NCI-H748 (cell line): Measurements from ENCODE around the gene PROC.
"Not testable (repeated sequence)": the region's sequence is repeated elsewhere in the genome, so short reads cannot be mapped to it uniquely, and the experiment has no call there.

Experiments
- DNase-seq: peaks from one replicate; lab custom pipeline; 2025; ENCODE audit not compliant: unreplicated experiment; lab: John Stamatoyannopoulos, UW

PROC gene

DNA sequence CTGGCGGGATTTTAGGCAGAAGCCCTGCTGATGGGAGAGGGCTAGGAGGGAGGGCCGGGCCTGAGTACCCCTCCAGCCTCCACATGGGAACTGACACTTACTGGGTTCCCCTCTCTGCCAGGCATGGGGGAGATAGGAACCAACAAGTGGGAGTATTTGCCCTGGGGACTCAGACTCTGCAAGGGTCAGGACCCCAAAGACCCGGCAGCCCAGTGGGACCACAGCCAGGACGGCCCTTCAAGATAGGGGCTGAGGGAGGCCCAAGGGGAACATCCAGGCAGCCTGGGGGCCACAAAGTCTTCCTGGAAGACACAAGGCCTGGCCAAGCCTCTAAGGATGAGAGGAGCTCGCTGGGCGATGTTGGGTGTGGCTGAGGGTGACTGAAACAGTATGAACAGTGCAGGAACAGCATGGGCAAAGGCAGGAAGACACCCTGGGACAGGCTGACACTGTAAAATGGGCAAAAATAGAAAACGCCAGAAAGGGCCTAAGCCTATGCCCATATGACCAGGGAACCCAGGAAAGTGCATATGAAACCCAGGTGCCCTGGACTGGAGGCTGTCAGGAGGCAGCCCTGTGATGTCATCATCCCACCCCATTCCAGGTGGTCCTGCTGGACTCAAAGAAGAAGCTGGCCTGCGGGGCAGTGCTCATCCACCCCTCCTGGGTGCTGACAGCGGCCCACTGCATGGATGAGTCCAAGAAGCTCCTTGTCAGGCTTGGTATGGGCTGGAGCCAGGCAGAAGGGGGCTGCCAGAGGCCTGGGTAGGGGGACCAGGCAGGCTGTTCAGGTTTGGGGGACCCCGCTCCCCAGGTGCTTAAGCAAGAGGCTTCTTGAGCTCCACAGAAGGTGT lies 8.5 kb downstream of the PROC start:
- no peak for DNase-seq

DNA sequence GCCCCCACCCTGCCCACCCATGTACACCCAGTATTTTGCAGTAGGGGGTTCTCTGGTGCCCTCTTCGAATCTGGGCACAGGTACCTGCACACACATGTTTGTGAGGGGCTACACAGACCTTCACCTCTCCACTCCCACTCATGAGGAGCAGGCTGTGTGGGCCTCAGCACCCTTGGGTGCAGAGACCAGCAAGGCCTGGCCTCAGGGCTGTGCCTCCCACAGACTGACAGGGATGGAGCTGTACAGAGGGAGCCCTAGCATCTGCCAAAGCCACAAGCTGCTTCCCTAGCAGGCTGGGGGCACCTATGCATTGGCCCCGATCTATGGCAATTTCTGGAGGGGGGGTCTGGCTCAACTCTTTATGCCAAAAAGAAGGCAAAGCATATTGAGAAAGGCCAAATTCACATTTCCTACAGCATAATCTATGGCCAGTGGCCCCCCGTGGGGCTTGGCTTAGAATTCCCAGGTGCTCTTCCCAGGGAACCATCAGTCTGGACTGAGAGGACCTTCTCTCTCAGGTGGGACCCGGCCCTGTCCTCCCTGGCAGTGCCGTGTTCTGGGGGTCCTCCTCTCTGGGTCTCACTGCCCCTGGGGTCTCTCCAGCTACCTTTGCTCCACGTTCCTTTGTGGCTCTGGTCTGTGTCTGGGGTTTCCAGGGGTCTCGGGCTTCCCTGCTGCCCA lies 9.3 kb downstream of the PROC start:
- DNase-seq, result no peak

DNA sequence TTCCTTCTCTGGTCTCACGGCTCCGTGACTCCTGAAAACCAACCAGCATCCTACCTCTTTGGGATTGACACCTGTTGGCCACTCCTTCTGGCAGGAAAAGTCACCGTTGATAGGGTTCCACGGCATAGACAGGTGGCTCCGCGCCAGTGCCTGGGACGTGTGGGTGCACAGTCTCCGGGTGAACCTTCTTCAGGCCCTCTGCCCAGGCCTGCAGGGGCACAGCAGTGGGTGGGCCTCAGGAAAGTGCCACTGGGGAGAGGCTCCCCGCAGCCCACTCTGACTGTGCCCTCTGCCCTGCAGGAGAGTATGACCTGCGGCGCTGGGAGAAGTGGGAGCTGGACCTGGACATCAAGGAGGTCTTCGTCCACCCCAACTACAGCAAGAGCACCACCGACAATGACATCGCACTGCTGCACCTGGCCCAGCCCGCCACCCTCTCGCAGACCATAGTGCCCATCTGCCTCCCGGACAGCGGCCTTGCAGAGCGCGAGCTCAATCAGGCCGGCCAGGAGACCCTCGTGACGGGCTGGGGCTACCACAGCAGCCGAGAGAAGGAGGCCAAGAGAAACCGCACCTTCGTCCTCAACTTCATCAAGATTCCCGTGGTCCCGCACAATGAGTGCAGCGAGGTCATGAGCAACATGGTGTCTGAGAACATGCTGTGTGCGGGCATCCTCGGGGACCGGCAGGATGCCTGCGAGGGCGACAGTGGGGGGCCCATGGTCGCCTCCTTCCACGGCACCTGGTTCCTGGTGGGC lies 10.0 kb downstream of the PROC start:
- no peak for DNase-seq

DNA sequence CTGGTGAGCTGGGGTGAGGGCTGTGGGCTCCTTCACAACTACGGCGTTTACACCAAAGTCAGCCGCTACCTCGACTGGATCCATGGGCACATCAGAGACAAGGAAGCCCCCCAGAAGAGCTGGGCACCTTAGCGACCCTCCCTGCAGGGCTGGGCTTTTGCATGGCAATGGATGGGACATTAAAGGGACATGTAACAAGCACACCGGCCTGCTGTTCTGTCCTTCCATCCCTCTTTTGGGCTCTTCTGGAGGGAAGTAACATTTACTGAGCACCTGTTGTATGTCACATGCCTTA lies 10.5 kb downstream of the PROC start:
- no peak for DNase-seq

DNA sequence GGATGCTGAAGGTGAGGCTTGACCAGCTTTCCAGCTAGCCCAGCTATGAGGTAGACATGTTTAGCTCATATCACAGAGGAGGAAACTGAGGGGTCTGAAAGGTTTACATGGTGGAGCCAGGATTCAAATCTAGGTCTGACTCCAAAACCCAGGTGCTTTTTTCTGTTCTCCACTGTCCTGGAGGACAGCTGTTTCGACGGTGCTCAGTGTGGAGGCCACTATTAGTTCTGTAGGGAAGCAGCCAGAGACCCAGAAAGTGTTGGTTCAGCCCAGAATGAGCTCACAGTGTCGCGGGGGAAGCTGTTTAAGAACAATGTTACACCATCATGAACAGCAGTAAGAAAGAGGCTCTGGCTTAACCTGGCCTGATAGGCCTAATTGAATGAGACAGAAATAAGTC lies 11.1 kb downstream of the PROC start:
- no peak for DNase-seq

DNA sequence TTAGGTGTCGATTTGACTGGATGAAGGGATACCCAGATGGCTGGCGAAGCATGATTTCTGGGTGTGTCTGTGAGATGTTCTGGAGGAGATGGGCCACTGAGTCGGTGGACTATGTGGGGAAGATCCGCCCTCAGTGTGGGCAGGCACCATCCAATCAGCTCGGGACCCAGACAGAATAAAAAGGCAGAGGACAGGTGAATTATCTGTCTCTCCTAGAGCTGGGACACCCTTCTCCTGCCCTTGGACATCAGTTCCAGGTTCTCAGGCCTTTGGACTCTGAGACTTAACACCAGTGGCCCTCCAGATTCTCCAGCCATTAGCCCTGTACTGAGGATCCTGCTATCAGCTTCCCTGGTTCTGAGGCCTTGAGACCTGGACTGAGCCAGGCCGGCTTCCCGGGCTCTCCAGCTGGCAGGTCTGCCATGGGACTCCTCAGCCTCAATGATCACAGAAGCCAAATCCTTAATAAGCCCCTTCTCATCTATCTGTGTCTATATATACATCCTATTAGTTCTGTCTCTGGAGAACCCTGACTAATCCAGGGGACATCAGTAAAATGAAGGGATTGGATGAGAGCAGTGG lies 11.7 kb downstream of the PROC start:
- no peak for DNase-seq

DNA sequence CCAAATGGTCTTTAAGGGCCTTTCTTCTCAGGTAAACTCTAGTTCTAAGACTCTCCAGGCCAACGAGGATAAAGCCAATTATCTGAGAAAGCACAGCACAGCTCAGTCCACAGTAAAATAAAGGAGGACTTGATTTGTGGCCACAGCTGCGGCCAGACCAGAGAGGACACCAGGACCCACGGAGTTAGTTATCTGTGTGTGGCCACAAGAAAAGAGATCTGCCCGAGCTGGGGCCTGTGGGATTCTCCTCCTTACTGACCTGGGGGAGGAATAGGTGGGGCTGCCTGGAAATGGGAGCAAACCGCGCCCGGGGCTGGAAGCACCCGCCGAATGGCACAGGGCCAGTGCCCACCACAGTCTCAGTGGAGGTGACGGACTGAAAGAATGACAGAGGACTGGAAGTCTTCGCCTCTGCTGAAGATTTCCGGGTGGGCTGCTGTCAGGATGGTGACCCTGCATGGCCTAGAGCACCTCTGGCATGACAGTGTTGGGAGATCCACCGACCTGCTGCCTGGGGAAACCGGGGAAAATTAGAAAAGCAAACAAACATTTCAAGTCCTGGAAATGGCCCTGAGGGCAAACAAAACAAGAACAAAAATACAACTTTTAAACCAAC lies 13.3 kb downstream of the PROC start:
- DNase-seq, result no peak

DNA sequence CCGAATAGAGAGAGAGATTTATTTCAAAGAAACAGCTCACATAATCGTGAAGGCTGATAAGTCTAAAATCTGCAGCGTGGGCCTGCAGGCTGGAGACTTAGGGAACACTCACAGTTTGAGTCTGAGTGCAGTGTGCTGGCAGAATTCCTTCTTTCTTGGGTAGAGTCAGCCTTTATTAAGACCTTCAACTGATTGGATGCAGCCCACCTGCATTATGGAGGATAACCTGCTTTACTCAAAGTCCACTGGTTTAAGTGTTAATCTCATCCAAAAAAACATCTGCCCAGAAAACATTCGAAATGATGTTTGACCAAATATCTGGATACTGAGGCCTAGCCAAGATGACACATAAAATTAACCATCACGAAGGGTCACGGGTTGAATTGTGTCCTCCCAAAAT lies 16.3 kb downstream of the PROC start:
- no peak for DNase-seq

DNA sequence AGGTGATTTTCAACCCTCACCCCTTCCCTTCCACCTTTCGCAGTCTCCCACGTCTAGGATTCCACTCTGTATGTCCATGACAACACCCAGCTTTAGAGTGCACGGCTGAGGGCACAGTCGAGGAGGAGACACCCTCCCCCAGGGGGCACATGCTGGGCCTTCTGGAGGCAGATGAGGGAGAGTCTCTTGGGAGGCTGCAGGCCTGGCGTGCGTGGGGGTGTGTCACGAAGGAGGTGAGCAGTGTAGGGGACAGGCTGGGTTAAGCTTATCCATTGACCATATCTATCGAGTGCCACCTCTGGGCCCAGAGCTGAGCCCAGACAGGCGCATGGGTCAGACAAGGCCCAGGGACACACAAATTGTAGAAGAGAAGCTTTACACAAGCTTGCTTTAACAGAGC lies 18.8 kb downstream of the PROC start:
- no peak for DNase-seq

DNA sequence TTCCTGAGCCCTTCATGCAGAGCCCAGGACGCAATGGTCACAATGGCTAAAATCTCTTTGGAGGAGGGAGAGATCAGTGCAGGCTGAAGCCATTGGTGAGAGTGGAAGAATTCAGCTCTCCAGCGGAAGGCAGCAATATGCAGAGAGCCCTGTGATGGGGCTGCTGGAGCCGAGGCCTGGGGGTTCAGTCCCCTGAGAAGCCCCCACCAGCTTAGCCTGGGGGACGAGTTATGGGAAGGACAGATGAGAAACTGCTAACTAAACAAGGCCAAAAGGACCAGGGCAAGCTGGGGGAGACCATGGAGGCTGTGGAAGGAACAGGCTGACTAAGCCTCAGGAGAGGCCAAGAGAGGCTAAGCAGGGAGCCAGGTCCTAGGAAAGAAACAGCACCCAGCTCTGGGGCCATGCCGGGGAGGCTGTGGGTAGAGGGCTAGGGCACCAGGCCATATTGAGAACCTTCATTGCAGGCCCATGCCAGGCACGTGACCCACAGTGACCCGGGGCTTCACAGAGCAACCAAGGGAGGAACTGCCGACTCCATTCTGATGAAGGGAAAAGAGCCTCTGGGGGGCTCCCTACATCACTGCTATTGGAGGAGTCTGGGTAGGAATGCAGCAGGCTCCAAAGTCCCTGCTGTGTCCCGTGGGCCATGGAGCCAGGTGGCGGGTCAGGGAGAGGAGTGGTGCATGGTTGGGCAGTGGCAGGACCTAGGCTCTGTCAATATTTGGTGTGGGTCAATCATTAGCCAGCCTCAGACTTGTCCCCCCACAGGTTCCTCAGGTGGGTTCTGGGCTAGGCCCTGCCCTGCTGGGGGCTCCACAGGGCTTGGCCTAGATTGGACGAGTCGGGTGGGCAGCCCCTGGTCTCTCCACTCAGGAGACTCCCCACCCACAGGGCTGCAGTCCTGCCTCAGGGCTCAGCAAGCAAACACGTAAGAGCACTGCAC lies 19.8 kb downstream of the PROC start:
- DNase-seq, result no peak

DNA sequence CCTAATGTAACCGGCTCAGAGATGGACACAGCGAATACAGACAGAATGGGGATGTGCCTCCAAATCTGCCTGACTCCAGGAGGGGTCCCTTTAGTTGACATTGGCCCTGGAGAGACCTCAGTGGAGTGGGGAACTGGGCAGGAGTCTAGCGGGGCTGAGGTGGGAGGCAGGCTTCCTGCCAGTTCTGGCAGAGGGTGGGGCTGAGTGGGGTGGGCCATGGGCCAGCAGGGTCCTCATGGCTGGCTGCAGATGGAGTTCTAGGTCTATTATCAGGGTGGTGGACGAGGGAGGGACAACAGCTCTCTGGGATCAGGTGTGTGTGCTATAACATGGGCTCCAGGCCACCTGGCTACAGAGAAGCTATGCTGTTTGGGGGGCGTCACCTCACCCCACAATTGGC lies 21.1 kb downstream of the PROC start:
- DNase-seq, result no peak

DNA sequence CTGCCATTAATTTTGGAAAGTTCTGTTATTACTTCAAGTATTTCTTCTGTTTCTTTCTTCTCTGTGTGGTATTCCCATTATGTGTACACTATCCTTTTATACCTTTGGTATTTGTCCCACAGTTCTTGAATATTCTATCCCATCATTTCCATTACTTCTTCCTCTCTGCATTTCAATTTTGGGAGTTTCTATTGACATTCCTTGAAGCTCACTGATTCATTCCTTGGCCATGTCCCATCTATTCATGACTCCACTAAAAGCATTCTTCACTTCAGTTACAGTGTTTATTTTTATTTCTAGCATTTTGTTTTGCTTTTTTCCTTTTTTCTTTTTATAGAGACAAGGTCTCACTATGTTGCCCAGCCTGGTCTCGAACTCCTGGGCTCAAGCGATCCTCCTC lies 30.3 kb downstream of the PROC start:
- DNase-seq, result no peak

DNA sequence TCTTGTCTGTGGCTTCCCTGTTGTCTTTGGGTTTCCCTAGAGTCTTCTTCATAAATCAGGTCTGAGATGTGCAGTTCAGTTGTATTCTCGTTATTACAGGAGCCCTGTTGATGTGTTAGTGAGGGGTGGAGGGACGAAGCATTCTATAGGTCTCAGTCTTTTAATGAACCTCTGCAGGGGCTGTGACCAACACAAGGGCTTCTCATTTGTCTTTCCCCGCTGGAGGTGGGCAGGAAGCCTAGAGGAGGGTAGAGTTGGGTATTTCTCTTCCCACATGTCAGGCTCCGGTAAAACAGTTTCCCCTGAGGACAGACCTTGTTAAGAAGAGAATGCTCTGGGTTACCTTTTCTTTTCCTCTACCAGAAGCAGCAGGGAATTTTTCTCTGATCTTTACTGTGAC lies 31.2 kb downstream of the PROC start:
- no peak for DNase-seq

DNA sequence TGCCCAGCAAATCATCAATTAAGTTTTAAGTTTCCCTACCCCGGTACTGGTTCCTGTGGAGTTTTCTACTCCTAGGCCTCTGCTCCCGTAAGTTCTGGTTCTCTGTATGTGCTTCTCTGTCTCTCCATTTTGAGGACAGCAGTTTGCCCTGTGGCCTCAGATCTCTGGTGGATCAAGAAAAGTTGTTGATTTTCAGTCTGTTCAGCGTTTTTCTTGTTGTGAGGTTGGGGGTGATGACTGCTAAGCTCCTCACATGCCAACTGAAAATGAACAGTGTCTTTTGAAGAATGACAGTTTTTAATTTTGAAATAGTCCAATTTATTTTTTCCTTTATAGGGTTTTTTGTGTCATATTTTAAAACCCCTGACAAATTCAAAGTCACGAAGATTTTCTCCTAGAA lies 31.7 kb downstream of the PROC start:
- no peak for DNase-seq

DNA sequence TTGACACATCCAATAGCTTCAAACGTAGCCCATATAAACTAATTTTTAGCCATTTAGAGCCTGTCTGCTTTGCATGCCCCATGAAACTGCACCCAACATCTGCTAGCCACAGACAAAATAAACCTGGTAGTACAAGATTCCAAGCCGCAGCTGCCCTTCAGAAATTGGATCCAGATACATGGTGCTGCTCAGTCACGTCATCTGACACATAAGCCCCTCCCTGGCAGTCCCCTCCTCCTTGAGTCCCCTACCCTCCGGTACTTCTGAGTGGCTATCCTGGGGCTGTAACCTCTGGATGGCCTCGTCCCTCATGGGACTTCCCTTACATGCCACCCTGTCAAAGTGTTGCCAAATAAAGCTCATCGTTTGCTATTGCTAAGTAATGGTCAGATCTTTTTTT lies 33.8 kb downstream of the PROC start:
- no peak for DNase-seq

DNA sequence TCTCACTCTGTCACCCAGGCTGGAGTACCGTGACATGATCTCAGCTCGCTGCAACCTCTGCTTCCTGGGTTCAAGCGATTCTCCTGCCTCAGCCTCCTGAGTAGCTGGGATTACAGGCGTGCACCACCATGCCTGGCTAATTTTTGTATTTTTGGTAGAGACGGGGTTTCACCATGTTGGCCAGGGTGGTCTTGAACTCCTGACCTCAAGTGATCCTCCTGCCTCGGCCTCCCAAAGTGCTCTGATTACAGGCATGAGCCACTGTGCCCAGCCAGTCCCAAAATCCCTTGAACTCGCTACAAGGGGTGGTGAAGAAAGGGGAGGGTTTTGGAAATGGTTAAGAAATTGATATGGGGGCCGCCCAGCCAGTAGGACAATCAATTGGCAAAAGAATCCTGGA lies 34.2 kb downstream of the PROC start:
- DNase-seq, result not testable (repeated sequence)

DNA sequence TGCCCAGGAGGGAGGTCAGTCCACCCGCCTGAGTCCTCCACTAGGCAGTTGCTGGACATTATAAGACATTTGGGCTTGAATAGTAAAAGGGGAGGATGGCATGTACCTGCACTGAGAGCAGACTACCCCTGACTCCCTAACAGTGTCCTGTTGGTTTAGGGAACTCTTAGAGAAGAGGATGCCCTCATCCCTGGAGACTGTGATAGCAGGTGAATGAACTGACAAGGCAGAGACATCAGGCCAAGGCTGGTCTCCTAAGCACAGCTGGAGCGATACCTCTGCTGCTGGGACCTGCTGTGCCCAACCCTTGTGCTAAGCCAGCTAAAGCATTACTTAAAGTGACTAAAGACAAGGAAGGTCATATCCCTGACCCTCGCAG lies 34.8 kb downstream of the PROC start:
- no peak for DNase-seq

DNA sequence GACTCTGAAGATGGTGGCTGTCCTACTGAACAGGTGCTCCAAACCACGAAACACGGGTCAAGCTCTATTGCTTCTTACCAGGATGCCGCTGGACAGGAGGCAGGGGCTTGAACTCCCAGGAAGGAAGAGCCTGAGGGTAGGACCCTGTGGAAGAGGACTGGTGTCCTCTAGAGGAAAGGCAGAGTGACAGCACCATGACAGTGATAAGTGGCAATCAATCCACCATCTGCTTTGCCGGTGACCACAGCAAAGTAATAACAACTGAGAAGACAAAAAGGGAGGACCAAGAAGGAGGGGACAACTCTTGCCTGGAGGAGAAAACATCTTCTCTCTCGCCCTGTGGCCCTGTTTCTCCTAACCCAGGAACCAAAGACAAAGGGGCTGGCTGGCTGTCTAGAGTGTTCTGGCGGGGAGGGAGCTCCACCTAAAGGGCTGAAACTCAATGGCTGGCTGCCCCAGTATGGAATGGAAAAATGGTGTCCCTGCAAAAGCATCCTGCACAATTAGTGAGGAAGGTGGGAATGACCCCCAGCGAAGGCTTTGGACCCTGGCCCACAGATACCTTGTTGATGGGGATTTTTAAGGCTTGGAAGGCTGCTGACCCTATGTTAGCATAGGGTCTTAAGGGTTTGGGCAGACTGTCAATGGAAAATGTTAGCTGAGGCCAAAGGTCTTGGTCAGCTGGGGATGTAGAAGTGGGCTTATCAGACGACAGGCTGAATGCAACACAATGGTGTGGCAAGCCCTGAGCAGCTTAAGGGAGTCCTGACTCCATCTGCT lies 35.4 kb downstream of the PROC start:
- peak; percentile 7 for DNase-seq
